Stimulated activated CD4-positive, alpha-beta T cell treated with anti-CD3 and anti-CD28 coated beads, Interleukin-12 subunit alpha, Interleukin-12 subunit beta, amount 100 ng/mL, for 48 hours (primary cell): ENCODE results near the gene CCDC85B.
"Not testable (repeated sequence)": the region's sequence is repeated elsewhere in the genome, so short reads cannot be mapped to it uniquely, and the experiment has no call there.

ENCODE experiments used
- DNase-seq, 3 donors: peaks; one replicate each; pipeline ENCODE4 v3.0.0-alpha.2; 2020; ENCODE audit warnings: low read depth in 2 of 3, low spot score in 1 of 3

CCDC85B gene

DNA sequence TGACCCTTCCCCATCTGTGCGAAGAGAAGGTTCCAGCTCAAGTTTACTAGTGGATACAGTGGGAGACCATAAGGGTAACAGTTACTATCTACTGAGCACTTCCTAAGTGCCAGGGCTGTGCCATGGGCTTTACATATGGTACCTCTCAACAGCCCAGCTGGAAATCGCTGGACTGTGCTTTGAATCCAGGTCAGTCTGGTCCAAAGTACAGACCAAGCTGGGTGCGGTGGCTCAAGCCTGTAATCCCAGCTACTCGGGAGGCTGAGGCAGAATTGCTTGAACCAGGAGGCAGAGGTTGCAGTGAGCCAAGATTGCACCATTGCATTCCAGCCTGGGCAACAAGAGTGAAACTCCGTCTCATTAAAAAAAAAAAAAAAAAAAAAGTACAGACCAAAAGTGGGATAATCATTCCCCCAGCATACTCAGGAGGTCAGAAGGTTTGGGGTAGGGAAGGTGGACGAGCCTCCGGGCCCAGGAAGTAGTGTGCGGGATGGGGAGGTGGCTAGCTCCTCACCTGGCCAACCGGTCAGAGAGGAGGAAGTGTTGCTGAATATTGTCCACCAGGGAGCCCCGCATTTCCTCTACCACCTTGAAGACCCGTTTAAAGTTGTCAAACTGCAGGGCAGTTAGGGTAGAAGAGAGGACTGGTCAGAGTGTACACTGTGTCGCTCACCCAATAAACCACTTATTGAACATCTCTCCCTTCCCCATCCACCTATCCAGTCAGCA is 4.5 kb upstream of the CCDC85B start:
- no peak for DNase-seq

GRCh38 chr11:65886826-65887722 is 3.4 kb upstream of the CCDC85B start:
- no peak for DNase-seq

DNA sequence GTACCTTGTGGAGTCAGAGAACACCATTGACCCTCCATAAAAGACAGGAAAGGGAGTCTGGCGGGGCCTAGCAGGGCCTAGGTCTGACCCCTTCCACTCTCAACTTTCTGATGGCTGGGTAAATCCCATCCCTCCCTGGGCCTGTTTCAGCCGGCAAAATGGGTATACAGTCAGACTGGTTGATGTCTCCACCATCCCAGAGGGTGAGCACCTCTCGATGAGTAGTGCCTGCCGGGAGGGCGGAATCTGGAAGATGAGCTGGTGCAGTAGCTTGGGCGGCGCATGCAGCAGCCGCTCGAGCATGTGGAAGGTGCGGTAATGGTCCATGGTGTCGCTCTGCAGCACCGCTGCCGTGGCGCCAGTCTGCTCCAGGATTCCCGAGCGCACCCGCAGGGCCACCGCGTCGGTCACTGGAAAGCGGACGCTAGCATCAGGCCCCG is 2.7 kb upstream of the CCDC85B start:
- no peak for DNase-seq

DNA sequence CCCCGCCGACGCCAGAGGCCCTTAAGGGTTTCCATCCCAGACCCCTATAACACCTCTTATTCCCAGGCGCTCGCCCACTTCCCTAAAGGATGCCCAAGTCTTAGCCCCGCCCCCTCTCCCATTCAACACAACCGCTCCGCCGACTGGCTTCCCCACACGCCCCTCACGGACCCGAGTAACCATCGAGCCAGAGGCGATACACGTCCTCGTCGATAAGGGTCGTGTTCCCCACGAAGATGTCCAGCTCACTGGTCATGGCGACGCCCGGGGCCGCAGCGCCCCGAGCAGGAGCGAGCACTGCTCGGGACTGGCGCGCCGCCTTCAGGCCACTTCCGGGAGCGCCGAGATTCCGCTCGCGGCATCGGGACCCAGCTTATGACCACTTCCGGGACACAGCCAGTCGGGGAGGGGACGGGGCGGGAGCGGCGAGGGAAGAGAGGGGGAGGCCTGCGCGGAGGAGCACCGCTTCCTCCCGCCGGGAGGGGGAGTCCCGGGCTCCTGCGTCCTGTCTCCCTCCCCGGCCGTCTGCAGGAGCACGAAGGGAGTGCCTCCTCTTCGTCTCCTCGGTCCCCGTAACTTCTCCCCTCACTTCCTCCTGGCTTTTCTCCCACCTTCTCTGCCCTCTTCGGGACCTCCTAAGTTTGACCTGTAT is 2.2 kb upstream of the CCDC85B start, which contains the start of gene FIBP:
Gene FIBP (minus strand): TSS at position 309 of the 652 bp plus-strand sequence. CDS start 53 bp downstream, at position 256.
- DNase-seq: peak; percentile 92 to 97 (median 95)

DNA sequence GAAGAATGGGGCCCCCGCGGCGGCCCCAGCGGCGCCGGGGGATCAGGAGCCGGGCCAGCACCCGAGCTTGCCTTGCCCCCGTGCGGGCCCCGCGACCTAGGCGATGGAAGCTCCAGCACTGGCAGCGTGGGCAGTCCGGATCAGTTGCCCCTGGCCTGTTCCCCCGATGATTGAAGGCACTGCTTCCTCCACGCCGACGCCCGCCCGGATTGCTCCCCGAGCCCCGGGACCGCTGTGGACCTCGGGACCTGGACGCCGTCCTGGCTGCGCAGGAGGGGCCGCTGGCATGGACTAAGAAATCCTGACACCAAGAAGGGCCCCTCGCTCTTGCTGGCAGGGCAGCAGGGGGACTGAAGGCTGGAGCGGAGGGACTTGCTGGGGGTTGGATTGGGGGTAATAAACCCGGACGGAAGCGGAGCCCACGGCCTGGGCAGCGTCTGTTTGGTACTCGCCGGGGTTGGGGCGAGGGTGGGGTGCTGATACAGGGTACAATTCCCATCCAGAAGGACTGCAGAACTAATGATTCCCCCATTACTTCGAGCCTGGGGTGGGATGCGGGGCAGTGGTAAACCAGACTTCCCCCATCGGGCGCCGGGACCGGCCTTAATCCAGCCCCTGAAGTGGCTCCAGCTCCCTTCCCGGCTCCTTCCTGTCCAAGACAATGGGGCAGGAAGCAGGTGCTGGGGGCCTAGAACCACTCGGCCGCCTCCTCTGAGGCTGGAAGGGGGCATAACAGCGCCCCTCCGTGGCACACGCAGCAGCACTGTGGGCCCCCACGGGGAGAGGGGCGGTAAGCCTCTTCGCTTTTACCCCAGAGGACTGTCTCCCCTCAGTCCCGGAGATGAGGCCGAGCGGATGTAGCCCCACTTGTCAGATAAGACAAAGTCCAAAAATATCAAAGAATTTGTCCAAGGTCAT is 1.0 kb downstream of the CCDC85B start:
- DNase-seq: no peak

- DNase-seq: not testable (repeated sequence)
Observed at GRCh38 chr11:65892137-65892540, 1.7 kb downstream of the CCDC85B start.

GRCh38 chr11:65892661-65893317 is 2.3 kb downstream of the CCDC85B start:
- DNase-seq: no peak

DNA sequence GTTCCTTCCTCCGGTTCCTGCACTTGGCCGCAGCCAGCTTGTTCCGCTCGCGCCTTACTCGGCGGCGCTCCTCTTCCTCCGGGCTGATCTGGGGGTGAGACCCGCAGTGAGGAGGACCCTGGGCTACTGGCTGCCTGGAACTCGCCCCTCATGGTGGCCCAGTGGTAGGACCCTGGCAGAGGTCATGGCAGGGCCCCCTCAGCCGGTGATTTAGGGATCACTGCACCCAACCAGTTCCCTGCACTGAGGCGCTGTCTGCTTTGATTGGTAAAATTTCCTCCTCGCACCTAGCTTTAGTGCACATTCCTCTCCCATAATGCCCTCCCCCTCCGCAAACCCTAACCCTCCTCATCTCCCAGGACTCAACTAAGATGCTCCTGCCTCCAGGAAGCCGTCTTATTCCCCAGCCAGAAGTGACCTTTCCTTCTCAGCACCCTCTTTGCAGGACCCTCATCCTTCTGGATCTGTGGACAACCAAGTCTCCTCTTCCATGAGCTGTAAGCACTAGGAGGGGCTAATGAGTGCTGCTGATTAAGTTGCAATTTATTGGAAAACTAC is 3.6 kb downstream of the CCDC85B start:
- no peak for DNase-seq

DNA sequence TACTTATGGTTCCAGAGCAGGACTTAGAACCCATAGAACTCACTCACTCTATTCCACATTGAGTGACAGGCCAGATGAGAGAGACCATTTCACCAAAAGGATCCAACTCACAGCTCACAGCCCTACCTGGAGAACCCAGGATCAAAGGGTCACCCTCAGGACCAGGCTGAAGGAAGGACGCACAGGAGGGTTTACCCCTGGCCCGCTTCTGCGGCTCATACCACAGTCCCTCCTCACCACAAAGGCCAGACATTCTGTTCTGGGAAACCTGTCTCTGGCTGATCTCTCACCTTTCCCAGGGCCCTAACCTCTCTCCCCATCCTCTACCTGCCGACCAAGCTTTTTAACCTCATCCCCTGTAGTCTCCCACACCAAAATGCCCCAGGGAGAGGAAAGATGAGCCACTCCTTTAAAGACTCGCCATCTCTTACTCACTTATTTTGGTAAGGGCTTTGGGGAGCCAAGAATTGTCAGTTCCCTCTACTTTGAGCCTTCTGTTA is 5.1 kb downstream of the CCDC85B start:
- DNase-seq: no peak

GRCh38 chr11:65896034-65896999 is 5.8 kb downstream of the CCDC85B start:
- DNase-seq: no peak

DNA sequence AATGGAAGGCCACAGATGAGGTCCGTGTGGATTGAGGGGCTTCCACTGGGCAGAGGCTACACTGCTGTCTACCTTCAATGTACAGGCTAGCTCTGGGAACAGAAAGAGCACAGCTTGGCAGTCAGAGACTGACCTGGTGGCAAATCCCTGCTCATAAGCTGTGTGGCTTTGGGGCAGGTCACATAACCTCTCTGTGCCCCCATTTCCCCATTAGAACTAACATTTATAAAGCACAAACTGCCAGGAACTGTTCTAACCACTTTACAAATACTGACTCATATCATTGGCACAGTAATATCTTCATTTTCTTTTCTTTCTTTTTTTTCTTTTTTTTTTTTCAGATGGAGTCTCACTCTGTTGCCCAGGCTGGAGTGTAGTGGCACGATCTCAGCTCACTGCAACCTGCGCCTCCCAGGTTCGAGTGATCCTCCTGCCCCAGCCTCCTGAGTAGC is 6.6 kb downstream of the CCDC85B start:
- DNase-seq: no peak

GRCh38 chr11:65898656-65899355 is 8.3 kb downstream of the CCDC85B start:
- DNase-seq: no peak

- peak; percentile 63 to 71 (median 67) for DNase-seq
Observed at GRCh38 chr11:65899356-65900124, 9.1 kb downstream of the CCDC85B start.

- peak; percentile 92 to 95 (median 94) for DNase-seq
Observed at GRCh38 chr11:65900125-65900898, 9.8 kb downstream of the CCDC85B start, which contains the start of gene FOSL1. FOSL1 (minus strand) TSS chr11:65900388; CDS start chr11:65900339, 49 bp downstream.

DNA sequence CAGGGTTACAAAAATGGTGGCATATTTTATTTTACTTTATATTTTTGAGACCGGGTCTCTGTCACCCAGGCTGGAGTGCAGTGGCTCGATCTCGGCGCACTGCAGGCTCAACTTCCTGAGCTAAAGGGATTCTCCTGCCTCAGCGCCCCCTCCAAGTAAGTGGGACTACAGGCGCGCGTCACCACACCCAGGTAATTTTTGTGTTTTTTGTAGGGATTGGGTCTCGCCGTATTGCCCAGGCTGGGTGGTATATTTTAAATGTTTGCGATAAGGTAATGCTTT is 10.4 kb downstream of the CCDC85B start:
- no peak for DNase-seq

- no peak for DNase-seq
Observed at GRCh38 chr11:65903068-65903481, 12.6 kb downstream of the CCDC85B start.
